Stimulated activated naive B cell treated with anti-CD40 and anti-IgM and Interleukin-4, amounts not matched to agents 10 μg/mL and 1 μg/mL and 100 μg/mL, for 72 hours (primary cell): ENCODE data around the gene GRK5.
"Not testable (repeated sequence)": the region's sequence is repeated elsewhere in the genome, so short reads cannot be mapped to it uniquely, and the experiment has no call there.

Source experiments
- ATAC-seq, 2 donors: fragments of 150-1000 bp; cut with Tn5 transposase; replicated peaks; 2 replicates each; pipeline ENCODE4 v1.10.0; 2021; ENCODE audit warnings: moderate library complexity in 1 of 2
- DNase-seq: peaks from one replicate; pipeline ENCODE4 v3.0.0; 2021
- H3K27ac Mint-ChIP-seq: one replicate; pipeline ENCODE4 v1.8.0; 2022; ENCODE audit warnings: mild to moderate bottlenecking, mixed read lengths
- H3K27me3 Mint-ChIP-seq, 2 donors: one replicate each; pipeline ENCODE4 v1.8.0; 2022; ENCODE audit warnings: mixed read lengths in 2 of 2
- H3K36me3 Mint-ChIP-seq, 2 donors: one replicate each; pipeline ENCODE4 v1.8.0; 2022; ENCODE audit warnings: mixed read lengths in 2 of 2, mild to moderate bottlenecking in 1 of 2
- H3K4me1 Mint-ChIP-seq, 2 donors: one replicate each; pipeline ENCODE4 v1.8.0; 2022; ENCODE audit warnings: mixed read lengths in 2 of 2, mild to moderate bottlenecking in 1 of 2
- H3K4me3 Mint-ChIP-seq, 2 donors: one replicate each; pipeline ENCODE4 v1.8.0; 2022; ENCODE audit warnings: mild to moderate bottlenecking in 2 of 2, mixed read lengths in 2 of 2, moderate library complexity in 1 of 2
- H3K9me3 Mint-ChIP-seq, 2 donors: one replicate each; pipeline ENCODE4 v1.8.0; 2022; ENCODE audit warnings: mixed read lengths in 2 of 2, mild to moderate bottlenecking in 1 of 2

GRK5 gene

GRCh38 chr10:119221666-119222065, 14.3 kb downstream of the GRK5 start:
- DNase-seq = no peak
- Mint-ChIP-seq H3K27me3 (no peaks in the 10 kb centered on the region), H3K27ac (peak overlapping the region; percentile 95), H3K4me3 (peak overlapping the region; percentile 59 to 71), H3K36me3 (no peaks in the 10 kb centered on the region), H3K9me3 (no peaks in the 10 kb centered on the region), H3K4me1 (peaks cover 24 to 34% of the 10 kb centered on the region in 2 donors)
- ATAC-seq = peak; percentile 92 to 96

- H3K4me1 Mint-ChIP-seq = peaks cover 18 to 29% of the 10 kb centered on the region in 2 donors
- DNase-seq (no peak), ATAC-seq (peak; percentile 35 to 55)
- no peaks in the 10 kb centered on the region for H3K9me3 Mint-ChIP-seq
- H3K27ac Mint-ChIP-seq = peak overlapping the region; percentile 95
- no peaks in the 10 kb centered on the region for H3K36me3 Mint-ChIP-seq
- no peaks in the 10 kb centered on the region for H3K27me3 Mint-ChIP-seq
- peak overlapping the region; percentile 62 to 76 for H3K4me3 Mint-ChIP-seq
These were observed 15.2 kb downstream of the GRK5 start for GRCh38 chr10:119222537-119222936.

- H3K4me1 Mint-ChIP-seq = peaks cover 18 to 28% of the 10 kb centered on the region in 2 donors
- DNase-seq = no peak
- H3K9me3 Mint-ChIP-seq = no peaks in the 10 kb centered on the region
- H3K36me3 Mint-ChIP-seq = no peaks in the 10 kb centered on the region
- ATAC-seq = no peak
- H3K27me3 Mint-ChIP-seq = no peaks in the 10 kb centered on the region
- H3K4me3 Mint-ChIP-seq = no peak overlapping the region
- peak overlapping the region; percentile 95 for H3K27ac Mint-ChIP-seq
These were observed 15.6 kb downstream of the GRK5 start for GRCh38 chr10:119222966-119223386.

- Mint-ChIP-seq H3K4me3 (no peak overlapping the region), H3K36me3 (peaks cover 3% of the 10 kb centered on the region in 2 donors), H3K27me3 (no peaks in the 10 kb centered on the region), H3K4me1 (peaks cover 22 to 40% of the 10 kb centered on the region in 2 donors), H3K27ac (no peak overlapping the region), H3K9me3 (peaks cover 0 to 2% of the 10 kb centered on the region in 2 donors)
- ATAC-seq (no peak), DNase-seq (no peak)
These were observed 17.8 kb downstream of the GRK5 start for GRCh38 chr10:119225083-119225658.

GRCh38 chr10:119227825-119228224, 20.5 kb downstream of the GRK5 start:
- ATAC-seq (no peak), DNase-seq (no peak)
- Mint-ChIP-seq H3K4me3 (no peak overlapping the region), H3K36me3 (peaks cover 15 to 20% of the 10 kb centered on the region in 2 donors), H3K27ac (no peak overlapping the region), H3K9me3 (peaks cover 8 to 12% of the 10 kb centered on the region in 2 donors), H3K27me3 (no peaks in the 10 kb centered on the region), H3K4me1 (peaks cover 20 to 42% of the 10 kb centered on the region in 2 donors)

GRCh38 chr10:119231654-119232053, 24.3 kb downstream of the GRK5 start:
- ATAC-seq = no peak
- no peak overlapping the region for H3K4me3 Mint-ChIP-seq

GRCh38 chr10:119232439-119232838, 25.1 kb downstream of the GRK5 start:
- Mint-ChIP-seq H3K4me1 (peaks cover 39 to 76% of the 10 kb centered on the region in 2 donors), H3K36me3 (peaks cover 20 to 26% of the 10 kb centered on the region in 2 donors), H3K27ac (peak overlapping the region; percentile 62), H3K9me3 (peaks cover 8 to 12% of the 10 kb centered on the region in 2 donors)
- H3K27me3 Mint-ChIP-seq, ATAC-seq, H3K4me3 Mint-ChIP-seq, DNase-seq: not testable (repeated sequence)

More at GRCh38 chr10:119231654-119232053, 24.3 kb downstream of the GRK5 start:
- Mint-ChIP-seq H3K9me3 (peaks cover 8 to 12% of the 10 kb centered on the region in 2 donors), H3K27me3 (no peaks in the 10 kb centered on the region), H3K4me1 (peaks cover 32 to 68% of the 10 kb centered on the region in 2 donors), H3K27ac (peak overlapping the region; percentile 62), H3K36me3 (peaks cover 20 to 26% of the 10 kb centered on the region in 2 donors)
- DNase-seq = no peak

- DNase-seq = no peak
- H3K27me3 Mint-ChIP-seq = no peaks in the 10 kb centered on the region
- H3K36me3 Mint-ChIP-seq = peaks cover 20 to 26% of the 10 kb centered on the region in 2 donors
- H3K4me1 Mint-ChIP-seq = peaks cover 46 to 84% of the 10 kb centered on the region in 2 donors
- H3K4me3 Mint-ChIP-seq = no peak overlapping the region
- peaks cover 8 to 12% of the 10 kb centered on the region in 2 donors for H3K9me3 Mint-ChIP-seq
- peak overlapping the region; percentile 71 for H3K27ac Mint-ChIP-seq
- peak; percentile 56 to 67 for ATAC-seq
These were observed 25.9 kb downstream of the GRK5 start for GRCh38 chr10:119233123-119233820.

- no peak for ATAC-seq
- Mint-ChIP-seq H3K9me3 (peaks cover 8 to 12% of the 10 kb centered on the region in 2 donors), H3K4me3 (no peak overlapping the region), H3K27ac (peak overlapping the region; percentile 71), H3K27me3 (no peaks in the 10 kb centered on the region), H3K36me3 (peaks cover 20 to 26% of the 10 kb centered on the region in 2 donors), H3K4me1 (peaks cover 45 to 87% of the 10 kb centered on the region in 2 donors)
- DNase-seq = no peak
These were observed 26.4 kb downstream of the GRK5 start for GRCh38 chr10:119233821-119234220.

GRCh38 chr10:119235356-119235755, 28.0 kb downstream of the GRK5 start:
- no peak overlapping the region for H3K4me3 Mint-ChIP-seq
- no peak for ATAC-seq
- H3K4me1 Mint-ChIP-seq = peaks cover 38 to 76% of the 10 kb centered on the region in 2 donors
- no peak for DNase-seq
- H3K9me3 Mint-ChIP-seq = peaks cover 8 to 9% of the 10 kb centered on the region in 2 donors
- H3K36me3 Mint-ChIP-seq = peaks cover 16 to 23% of the 10 kb centered on the region in 2 donors
- H3K27ac Mint-ChIP-seq = peak overlapping the region; percentile 51
- no peaks in the 10 kb centered on the region for H3K27me3 Mint-ChIP-seq

- Mint-ChIP-seq H3K4me3 (no peak overlapping the region), H3K27me3 (no peaks in the 10 kb centered on the region), H3K27ac (peak overlapping the region; percentile 63), H3K4me1 (peaks cover 35 to 67% of the 10 kb centered on the region in 2 donors), H3K36me3 (peaks cover 10 to 11% of the 10 kb centered on the region in 2 donors), H3K9me3 (peaks cover 0 to 2% of the 10 kb centered on the region in 2 donors)
- DNase-seq (no peak), ATAC-seq (no peak)
These were observed 30.5 kb downstream of the GRK5 start for GRCh38 chr10:119237722-119238436.

- Mint-ChIP-seq H3K27ac (no peak overlapping the region), H3K27me3 (no peaks in the 10 kb centered on the region), H3K4me3 (no peak overlapping the region), H3K4me1 (peaks cover 30 to 62% of the 10 kb centered on the region in 2 donors), H3K36me3 (peaks cover 7 to 8% of the 10 kb centered on the region in 2 donors), H3K9me3 (peaks cover 0 to 2% of the 10 kb centered on the region in 2 donors)
- ATAC-seq = no peak
- DNase-seq = no peak
These were observed 31.2 kb downstream of the GRK5 start for GRCh38 chr10:119238577-119238976.

- not testable (repeated sequence) for DNase-seq, H3K36me3 Mint-ChIP-seq, ATAC-seq, H3K4me3 Mint-ChIP-seq, H3K27ac Mint-ChIP-seq, H3K9me3 Mint-ChIP-seq, H3K27me3 Mint-ChIP-seq
- H3K4me1 Mint-ChIP-seq = peaks cover 28 to 58% of the 10 kb centered on the region in 2 donors
These were observed 31.6 kb downstream of the GRK5 start for GRCh38 chr10:119239015-119239414.

GRCh38 chr10:119239630-119240029, 32.3 kb downstream of the GRK5 start:
- not testable (repeated sequence) for H3K9me3 Mint-ChIP-seq, H3K27me3 Mint-ChIP-seq, H3K27ac Mint-ChIP-seq, H3K4me3 Mint-ChIP-seq, DNase-seq, ATAC-seq, H3K36me3 Mint-ChIP-seq
- H3K4me1 Mint-ChIP-seq = peaks cover 28 to 53% of the 10 kb centered on the region in 2 donors
